Activated naive CD4-positive, alpha-beta T cell treated with anti-CD3 and anti-CD28 coated beads for 36 hours (primary cell): ENCODE data around the gene MIS12. TPM values are rescaled to one million over a fixed set of nuclear protein-coding genes. Genes with fewer than 3 reads are reported as not detected.
A peak's percentile ranks its signal among the peaks of the same experiment; 100 is the strongest.

Experiments used
- CTCF ChIA-PET: fragments of 350-600 bp; sonication (Branson Sonifier 250); formaldehyde crosslinking; loops from one replicate; lab custom pipeline; 2021; ENCODE audit warnings: antibody characterized with exemption; lab: Charles Lee
- DNase-seq: peaks from one replicate; pipeline ENCODE4 v3.0.0-alpha.2; 2020
- H3K27ac Mint-ChIP-seq: one replicate; pipeline ENCODE4 v1.8.0; 2021; ENCODE audit warnings: mild to moderate bottlenecking, mixed read lengths
- H3K27me3 Mint-ChIP-seq: one replicate; pipeline ENCODE4 v1.8.0; 2021; ENCODE audit warnings: low read depth, mixed read lengths
- H3K36me3 Mint-ChIP-seq: one replicate; pipeline ENCODE4 v1.8.0; 2021; ENCODE audit warnings: low read depth, mixed read lengths
- H3K4me1 Mint-ChIP-seq: one replicate; pipeline ENCODE4 v1.8.0; 2021; ENCODE audit warnings: low read depth, mixed read lengths
- H3K4me3 Mint-ChIP-seq: one replicate; pipeline ENCODE4 v1.8.0; 2021; ENCODE audit warnings: mild to moderate bottlenecking, moderate library complexity, mixed read lengths
- H3K9me3 Mint-ChIP-seq: one replicate; pipeline ENCODE4 v1.8.0; 2021; ENCODE audit warnings: mixed read lengths
- intact Hi-C: fragments of 100-400 bp; cut with micrococcal nuclease; formaldehyde crosslinking; loops from one replicate; pipeline ENCODE4 v1.15.1; 2023
- total RNA-seq, 2 experiments: library from RNA; stranded (reverse); gene quantifications; one replicate each; pipeline ENCODE4 v1.2.3, GENCODE V29; 2021

Gene MIS12
- total RNA-seq, 2 experiments from 2014 or later = 37.2 to 37.6 TPM

DNA sequence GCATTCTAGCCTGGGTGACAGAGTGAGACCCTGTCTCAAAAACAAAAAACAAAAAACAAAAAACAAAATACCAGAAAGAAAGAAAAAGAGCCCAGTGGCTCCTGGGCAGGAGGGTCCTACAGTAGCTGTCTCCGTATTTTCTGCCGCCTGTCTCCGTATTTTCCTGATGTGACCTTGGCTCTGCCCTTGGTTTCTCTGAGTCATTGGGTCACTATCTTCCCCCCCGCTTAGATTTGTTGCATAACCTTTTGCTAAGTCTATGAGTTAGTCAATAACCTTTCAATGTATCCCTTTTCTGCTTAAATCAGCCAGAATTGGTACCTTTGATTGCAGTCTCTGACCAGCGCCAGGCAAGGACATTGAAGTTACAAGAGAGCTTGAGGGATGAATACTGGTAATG is 36.9 kb downstream of the MIS12 start:
- Mint-ChIP-seq H3K4me3 (no peak overlapping the region), H3K27ac (no peak overlapping the region), H3K9me3 (no peaks in the 10 kb centered on the region), H3K36me3 (peaks cover 15% of the 10 kb centered on the region), H3K27me3 (no peaks in the 10 kb centered on the region), H3K4me1 (peaks cover 17% of the 10 kb centered on the region)
- intact Hi-C loops = no loop called here
- no peak for DNase-seq
- CTCF ChIA-PET = no interaction called here

DNA sequence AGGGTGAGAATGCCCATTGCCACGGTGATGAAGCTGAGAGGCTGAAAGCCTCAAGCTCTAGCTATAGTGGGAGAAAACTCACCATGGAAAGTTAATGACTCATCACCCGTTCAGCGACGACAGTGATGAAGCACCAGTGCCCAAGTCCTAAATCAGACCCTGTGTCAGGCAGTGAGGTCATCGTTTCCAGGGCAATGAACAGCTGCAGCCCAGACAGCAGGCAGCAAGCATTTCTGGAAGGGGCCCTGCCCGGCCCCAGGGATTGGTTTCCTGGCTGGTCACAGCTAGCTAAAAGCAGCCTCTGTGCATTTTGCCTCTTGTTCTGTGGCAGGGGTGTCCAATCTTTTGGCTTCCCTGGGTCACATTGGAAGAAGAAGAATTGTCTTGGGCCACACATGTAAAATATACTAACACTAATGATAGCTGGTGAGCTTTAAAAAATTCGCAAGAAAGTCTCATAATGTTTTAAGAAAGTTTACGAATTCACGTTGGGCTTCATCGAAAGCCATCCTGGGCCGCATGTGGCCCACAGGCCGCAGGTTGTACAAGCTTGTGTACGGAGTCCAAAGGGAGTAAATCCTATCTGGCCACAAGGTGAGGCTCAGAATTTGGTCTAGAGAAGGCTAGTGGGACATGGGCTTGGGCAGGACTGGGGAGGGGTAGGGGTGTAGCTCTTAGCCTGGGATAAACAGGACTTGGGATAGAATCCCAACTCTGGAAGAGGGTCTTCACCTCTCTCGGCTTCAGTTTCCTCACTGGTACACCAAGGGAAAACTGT is 40.6 kb downstream of the MIS12 start:
- intact Hi-C loops = loop anchor here (1.0 to 2.0 kb wide), 2 partner anchors 41 to 58 kb away; partner anchors contain the start of genes DERL2, MIS12 and NLRP1
- Mint-ChIP-seq H3K9me3 (no peaks in the 10 kb centered on the region), H3K27ac (peak overlapping the region; percentile 80), H3K36me3 (peaks cover 18% of the 10 kb centered on the region), H3K4me3 (no peak overlapping the region), H3K4me1 (peaks cover 17% of the 10 kb centered on the region), H3K27me3 (no peaks in the 10 kb centered on the region)
- peak; percentile 87 for DNase-seq
- CTCF ChIA-PET = interaction anchor here (0.7 to 0.9 kb wide), 2 partner anchors 40 to 909 kb away, joined by 3 read pairs; no protein-coding TSS in a partner anchor

DNA sequence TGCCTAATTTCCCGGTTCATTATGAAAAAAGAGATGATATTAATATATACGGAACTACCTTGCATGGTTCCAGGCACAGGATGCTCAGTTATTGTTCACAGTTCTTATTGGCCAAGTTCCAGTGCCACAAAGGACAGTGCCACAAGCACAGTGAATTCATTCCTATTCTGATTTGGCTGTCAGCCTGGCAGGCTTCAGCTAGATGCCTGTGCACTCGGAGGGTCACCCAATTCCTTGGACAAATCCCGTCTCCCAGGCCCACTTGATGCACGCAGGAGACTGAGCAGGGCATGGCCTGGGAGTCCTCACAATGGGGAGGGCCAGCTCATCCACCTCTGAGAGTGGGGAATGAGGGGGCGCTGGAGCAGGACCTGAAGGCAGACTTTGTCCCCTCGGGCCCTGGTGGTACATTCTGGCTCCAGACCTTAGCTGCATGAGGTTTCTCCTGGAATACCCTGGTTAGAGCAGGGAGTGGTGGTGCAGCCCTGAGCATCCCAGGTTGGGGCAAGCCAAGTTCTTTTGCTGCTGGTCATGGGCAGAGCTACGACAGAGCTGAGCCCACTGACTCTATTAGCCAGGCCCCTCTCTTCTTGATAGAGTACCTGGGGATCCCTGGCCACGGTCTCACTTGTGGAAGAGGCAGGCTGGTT is 41.4 kb downstream of the MIS12 start:
- H3K9me3 Mint-ChIP-seq = no peaks in the 10 kb centered on the region
- CTCF ChIA-PET = interaction anchor here (0.7 kb wide), 1 partner anchor 909 kb away, joined by 3 read pairs; no protein-coding TSS in a partner anchor
- no peak for DNase-seq
- peaks cover 23% of the 10 kb centered on the region for H3K36me3 Mint-ChIP-seq
- peak overlapping the region; percentile 70 for H3K27ac Mint-ChIP-seq
- H3K27me3 Mint-ChIP-seq = no peaks in the 10 kb centered on the region
- peaks cover 17% of the 10 kb centered on the region for H3K4me1 Mint-ChIP-seq
- no peak overlapping the region for H3K4me3 Mint-ChIP-seq
- intact Hi-C loops = loop anchor here (2.0 kb wide), 1 partner anchor 57 kb away; the partner anchor contains the start of gene NLRP1

DNA sequence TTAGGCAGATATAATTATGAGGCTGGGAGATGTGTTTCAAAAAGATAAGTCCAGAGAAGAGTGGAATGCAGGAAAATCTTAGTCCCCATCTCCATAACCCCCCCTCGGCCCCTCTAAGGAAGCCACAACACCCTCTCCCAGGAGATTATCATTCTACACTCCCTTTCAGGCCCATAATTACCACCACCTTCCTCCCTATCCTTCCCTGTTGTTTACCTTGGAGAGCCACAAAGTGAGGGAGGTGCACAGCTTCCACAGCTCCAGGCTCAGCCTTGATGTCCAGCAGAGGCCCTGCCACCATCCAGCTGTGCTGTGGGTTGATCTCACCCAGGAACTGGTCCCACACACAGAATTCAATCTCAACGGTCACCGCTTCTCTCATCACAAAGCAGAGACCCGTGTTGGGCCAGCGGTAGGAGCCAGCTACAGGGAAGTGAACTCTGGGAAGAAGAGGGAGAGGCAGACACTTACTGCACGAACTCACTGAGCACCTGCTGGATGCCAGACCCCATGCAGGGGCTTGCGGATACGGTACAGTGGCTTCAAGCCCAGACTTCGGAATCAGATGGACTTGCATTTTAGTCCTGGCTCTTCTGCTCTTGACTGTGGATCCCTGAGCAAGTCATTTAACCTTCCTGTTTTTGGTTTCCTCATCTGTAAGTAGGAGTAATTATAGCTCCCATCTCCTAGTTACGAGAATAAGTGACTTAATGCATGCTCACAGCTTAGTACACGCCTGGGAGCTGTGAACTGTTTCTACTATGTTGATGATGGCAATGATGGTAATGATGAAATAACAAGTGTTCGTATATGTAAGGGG is 44.1 kb downstream of the MIS12 start:
- CTCF ChIA-PET = no interaction called here
- Mint-ChIP-seq H3K4me1 (peaks cover 17% of the 10 kb centered on the region), H3K9me3 (no peaks in the 10 kb centered on the region), H3K4me3 (no peak overlapping the region), H3K27me3 (no peaks in the 10 kb centered on the region), H3K27ac (no peak overlapping the region), H3K36me3 (peaks cover 27% of the 10 kb centered on the region)
- intact Hi-C loops = no loop called here
- no peak for DNase-seq

DNA sequence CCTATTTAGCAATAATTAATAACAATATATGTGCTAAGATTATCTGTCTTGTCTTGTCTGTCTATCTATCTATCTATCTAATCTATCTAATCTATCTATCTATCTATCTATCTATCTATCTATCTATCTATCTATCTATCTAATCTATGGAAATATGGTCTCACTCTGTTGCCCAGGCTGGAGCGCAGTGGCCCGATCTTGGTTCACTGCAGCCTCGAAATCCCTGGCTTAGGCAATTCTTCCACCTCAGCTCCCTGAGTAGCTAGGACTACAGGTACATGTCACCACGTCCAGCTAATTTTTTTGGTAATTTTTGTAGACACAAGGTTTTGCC is 44.7 kb downstream of the MIS12 start:
- H3K36me3 Mint-ChIP-seq = peaks cover 28% of the 10 kb centered on the region
- no peak overlapping the region for H3K27ac Mint-ChIP-seq
- intact Hi-C loops = no loop called here
- no peaks in the 10 kb centered on the region for H3K27me3 Mint-ChIP-seq
- H3K4me1 Mint-ChIP-seq = peaks cover 17% of the 10 kb centered on the region
- CTCF ChIA-PET = no interaction called here
- H3K4me3 Mint-ChIP-seq = no peak overlapping the region
- H3K9me3 Mint-ChIP-seq = no peaks in the 10 kb centered on the region
- no peak for DNase-seq

DNA sequence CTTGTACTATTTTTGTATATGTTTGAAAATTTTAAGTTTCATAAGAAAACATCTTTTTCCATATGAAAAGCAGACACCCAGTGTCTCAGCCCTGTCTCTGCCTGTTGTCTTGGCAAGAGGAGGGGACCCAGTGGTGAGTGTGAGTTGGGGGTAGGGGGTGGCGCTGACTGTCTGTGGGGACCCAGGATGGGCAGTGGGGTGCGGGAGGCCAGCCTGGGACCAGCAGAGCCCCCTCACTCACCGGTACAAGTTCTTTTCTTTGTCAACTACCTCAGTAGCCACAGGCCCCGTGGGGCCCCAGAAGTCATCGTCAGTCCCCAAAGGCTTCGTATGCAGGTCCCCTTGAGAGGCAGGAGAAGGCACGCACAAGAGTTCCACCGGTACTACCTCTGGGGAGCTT is 46.2 kb downstream of the MIS12 start:
- no peak for DNase-seq
- intact Hi-C loops = no loop called here
- Mint-ChIP-seq H3K4me3 (no peak overlapping the region), H3K27me3 (no peaks in the 10 kb centered on the region), H3K4me1 (peaks cover 1% of the 10 kb centered on the region), H3K27ac (no peak overlapping the region), H3K36me3 (peaks cover 26% of the 10 kb centered on the region), H3K9me3 (no peaks in the 10 kb centered on the region)
- CTCF ChIA-PET = interaction anchor here (0.8 kb wide), 1 partner anchor 11 kb away, joined by 3 read pairs; no protein-coding TSS in a partner anchor

DNA sequence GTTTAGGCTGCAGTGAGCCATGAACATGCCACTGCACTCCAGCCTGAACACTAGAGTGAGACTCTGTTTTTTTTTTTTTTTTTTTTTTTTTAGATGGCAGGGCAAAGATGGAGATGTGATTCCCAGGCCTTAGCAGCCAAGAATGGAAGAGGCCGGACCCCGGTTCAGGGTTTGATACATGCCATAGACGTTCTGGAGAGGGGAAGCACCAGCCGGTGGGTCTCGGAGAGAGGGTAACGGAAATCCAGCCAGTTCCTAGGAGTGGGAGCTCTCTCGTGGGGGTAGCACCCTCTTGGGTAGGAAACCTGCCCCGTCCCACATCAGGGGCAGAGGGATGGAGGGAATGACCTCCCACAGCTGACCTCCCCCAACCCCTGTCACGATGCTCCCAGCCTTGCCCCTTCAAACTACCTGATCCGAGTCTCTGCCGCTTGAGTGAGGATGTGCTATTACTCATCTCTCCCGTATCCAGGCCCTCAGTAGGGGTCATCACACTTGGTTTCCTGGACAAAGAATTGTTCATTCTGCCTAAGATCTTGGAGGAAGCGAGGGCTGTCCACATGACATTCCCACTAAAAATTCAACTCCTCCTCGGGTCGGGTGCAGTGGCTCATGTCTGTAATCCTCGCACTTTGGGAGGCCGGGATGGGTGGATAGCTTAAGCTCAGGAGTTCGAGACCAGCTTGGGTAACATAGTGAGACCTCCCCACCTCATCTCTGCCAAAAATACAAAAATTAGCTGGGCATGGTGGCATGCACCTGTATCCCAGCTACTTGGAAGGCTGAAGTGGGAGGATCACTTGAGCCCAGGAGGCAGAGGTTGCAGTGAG is 47.3 kb downstream of the MIS12 start:
- Mint-ChIP-seq H3K36me3 (peaks cover 23% of the 10 kb centered on the region), H3K4me1 (no peaks in the 10 kb centered on the region), H3K4me3 (no peak overlapping the region), H3K27me3 (no peaks in the 10 kb centered on the region), H3K27ac (no peak overlapping the region), H3K9me3 (no peaks in the 10 kb centered on the region)
- DNase-seq = no peak
- intact Hi-C loops = no loop called here
- CTCF ChIA-PET = no interaction called here

DNA sequence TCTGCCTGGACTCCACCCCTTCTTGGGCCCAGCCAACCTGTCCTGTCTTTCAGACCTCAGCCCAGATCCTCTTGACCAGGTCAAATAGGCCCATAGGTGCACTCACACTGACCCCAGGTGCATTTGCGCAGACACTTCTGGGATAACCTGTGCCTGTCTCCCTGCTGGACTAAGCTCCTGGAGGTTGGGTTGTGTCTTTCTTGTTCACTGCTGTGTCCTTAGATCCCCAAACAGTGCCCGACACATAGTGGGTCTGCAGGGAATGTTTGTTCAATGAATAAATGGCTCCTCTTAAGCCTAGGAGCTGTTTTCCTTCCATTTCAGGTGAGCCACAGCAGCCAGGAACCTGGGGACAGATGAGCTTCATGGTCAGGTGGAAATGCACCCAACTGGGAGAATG is 49.1 kb downstream of the MIS12 start:
- CTCF ChIA-PET = no interaction called here
- no peaks in the 10 kb centered on the region for H3K4me1 Mint-ChIP-seq
- H3K9me3 Mint-ChIP-seq = no peaks in the 10 kb centered on the region
- no peaks in the 10 kb centered on the region for H3K27me3 Mint-ChIP-seq
- peaks cover 26% of the 10 kb centered on the region for H3K36me3 Mint-ChIP-seq
- intact Hi-C loops = no loop called here
- no peak overlapping the region for H3K27ac Mint-ChIP-seq
- H3K4me3 Mint-ChIP-seq = no peak overlapping the region
- DNase-seq = no peak

DNA sequence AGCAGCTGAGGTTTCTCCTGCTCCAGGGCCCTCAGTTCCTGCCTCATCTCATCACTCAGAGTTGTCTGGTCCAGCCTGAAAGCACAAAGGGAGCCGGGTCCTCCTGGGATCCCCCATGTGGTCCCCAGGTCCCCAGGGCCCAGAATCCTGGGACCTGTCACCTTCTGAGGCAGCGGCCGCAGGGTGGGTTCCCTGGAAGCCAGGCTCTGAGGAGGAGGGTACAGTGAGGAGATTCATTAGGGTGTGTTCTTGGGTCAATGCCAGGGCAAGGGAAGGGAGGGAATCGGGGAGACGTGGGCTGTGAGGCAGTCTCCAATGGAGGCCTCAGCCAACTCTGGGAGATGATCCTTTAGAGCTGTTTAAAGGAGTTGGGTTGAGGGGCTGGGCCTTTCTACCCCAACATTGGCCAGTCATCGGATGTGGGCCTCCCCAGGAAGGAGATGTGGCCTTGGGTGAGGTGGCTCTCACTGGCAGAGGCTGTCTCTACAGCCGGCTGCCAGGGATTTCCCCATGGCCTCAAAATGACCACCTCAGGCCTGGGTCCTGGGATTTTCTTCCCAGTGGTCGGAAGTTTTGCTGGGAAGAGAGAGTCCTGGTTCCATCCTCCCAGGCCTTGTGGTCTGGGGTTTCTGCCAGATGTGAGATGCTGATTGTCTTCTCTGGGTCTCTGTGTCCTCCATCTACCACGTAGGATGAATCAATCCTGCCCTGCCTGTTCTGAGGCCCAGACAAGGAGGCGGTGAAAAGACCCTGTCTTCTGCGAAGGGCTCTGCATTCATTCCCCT is 50.7 kb downstream of the MIS12 start:
- Mint-ChIP-seq H3K4me1 (no peaks in the 10 kb centered on the region), H3K4me3 (no peak overlapping the region), H3K36me3 (peaks cover 26% of the 10 kb centered on the region), H3K27me3 (no peaks in the 10 kb centered on the region), H3K27ac (no peak overlapping the region), H3K9me3 (no peaks in the 10 kb centered on the region)
- CTCF ChIA-PET = no interaction called here
- intact Hi-C loops = no loop called here
- no peak for DNase-seq

DNA sequence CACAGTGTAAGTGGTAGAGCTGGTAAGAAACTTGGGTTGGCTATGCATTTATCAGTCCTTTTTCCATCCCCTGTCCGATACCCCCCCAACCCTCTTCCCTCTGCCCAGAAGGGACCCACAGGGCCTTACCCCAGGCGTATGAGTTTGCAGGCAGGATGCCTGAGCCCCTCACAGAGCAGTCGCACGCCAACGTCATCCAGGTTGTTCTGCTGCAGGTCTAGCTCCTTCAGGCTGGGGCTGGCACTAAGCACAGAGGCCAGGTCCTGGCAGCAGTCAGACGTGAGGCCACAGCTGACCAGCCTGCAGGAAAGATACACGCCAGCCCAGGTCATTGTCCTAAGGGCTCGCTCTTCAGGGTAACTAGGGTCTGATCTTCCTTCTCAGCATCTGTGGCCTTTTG is 52.9 kb downstream of the MIS12 start:
- CTCF ChIA-PET = no interaction called here
- Mint-ChIP-seq H3K9me3 (no peaks in the 10 kb centered on the region), H3K4me3 (no peak overlapping the region), H3K36me3 (peaks cover 18% of the 10 kb centered on the region), H3K27me3 (no peaks in the 10 kb centered on the region), H3K4me1 (no peaks in the 10 kb centered on the region), H3K27ac (no peak overlapping the region)
- intact Hi-C loops = no loop called here
- no peak for DNase-seq

DNA sequence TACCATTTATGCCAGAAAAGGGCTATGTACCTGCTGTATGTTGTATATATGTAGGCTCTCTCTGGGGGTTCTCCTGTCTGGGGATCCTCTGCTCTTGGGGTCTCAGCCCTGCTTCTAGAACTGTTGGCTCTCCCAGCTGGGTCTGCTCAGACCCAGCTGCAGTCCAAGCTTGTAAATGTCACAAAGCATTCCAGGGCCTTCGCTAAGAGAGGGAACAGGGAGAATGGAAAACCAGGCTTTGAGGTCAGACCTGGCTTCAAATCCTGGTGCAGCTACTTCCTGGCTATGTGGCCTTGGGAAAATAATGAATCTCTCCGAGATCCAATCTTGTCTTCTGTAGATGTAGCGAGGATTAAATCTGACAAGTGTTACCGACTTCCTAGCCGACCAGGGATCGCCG is 54.0 kb downstream of the MIS12 start:
- H3K4me3 Mint-ChIP-seq = no peak overlapping the region
- H3K36me3 Mint-ChIP-seq = peaks cover 20% of the 10 kb centered on the region
- H3K27ac Mint-ChIP-seq = no peak overlapping the region
- H3K4me1 Mint-ChIP-seq = no peaks in the 10 kb centered on the region
- H3K27me3 Mint-ChIP-seq = no peaks in the 10 kb centered on the region
- no peak for DNase-seq
- intact Hi-C loops = no loop called here
- H3K9me3 Mint-ChIP-seq = no peaks in the 10 kb centered on the region
- CTCF ChIA-PET = no interaction called here
